CD14-positive monocyte (primary cell): ENCODE measurements around the gene FNIP2. TPM values are rescaled to one million over a fixed set of nuclear protein-coding genes. Genes with fewer than 3 reads are reported as not detected.
"Not testable (repeated sequence)": the region's sequence is repeated elsewhere in the genome, so short reads cannot be mapped to it uniquely, and the experiment has no call there.

ENCODE experiments used
- DNase-seq, 3 donors: peaks; one replicate each; pipeline ENCODE4 v3.0.0-alpha.2; 2011 to 2022
- H2AFZ ChIP-seq: 2 replicates; pipeline ENCODE4 v1.6.0; 2012; ENCODE audit warnings: mild to moderate bottlenecking, low read depth, low read length, inconsistent platforms; ENCODE audit not compliant: insufficient read depth, poor library complexity, severe bottlenecking
- H3K27ac ChIP-seq, 2 donors: 1 replicate in 1 of 2; 2 replicates in 1 of 2; pipeline ENCODE4 v1.5.1; 2012 to 2013; ENCODE audit warnings: low read length in 2 of 2, control low read depth in 1 of 2, inconsistent platforms in 1 of 2, low read depth in 1 of 2, mild to moderate bottlenecking in 1 of 2
- H3K27me3 ChIP-seq, 2 donors: one replicate each; pipeline versions ENCODE4 v1.6.0 to v1.6.1; 2011 to 2013; ENCODE audit warnings: low read length in 2 of 2; ENCODE audit not compliant: control insufficient read depth in 2 of 2, insufficient read depth in 2 of 2
- H3K36me3 ChIP-seq, 2 donors: replicated peaks in 1 of 2; 1 replicate in 1 of 2; 2 replicates in 1 of 2; pipeline versions ENCODE4 v1.5.1 to v1.6.1; 2012 to 2013; ENCODE audit warnings: low read length in 2 of 2, control low read depth in 1 of 2, inconsistent platforms in 1 of 2, mild to moderate bottlenecking in 1 of 2; ENCODE audit not compliant: insufficient read depth in 2 of 2, control insufficient read depth in 1 of 2
- H3K4me1 ChIP-seq, 2 donors: 1 replicate in 1 of 2; 2 replicates in 1 of 2; pipeline versions ENCODE4 v1.5.1 to v1.6.1; 2012 to 2013; ENCODE audit warnings: low read length in 2 of 2, control low read depth in 1 of 2, inconsistent platforms in 1 of 2, mild to moderate bottlenecking in 1 of 2, moderate library complexity in 1 of 2; ENCODE audit not compliant: insufficient read depth in 2 of 2, control insufficient read depth in 1 of 2
- H3K4me2 ChIP-seq: replicated peaks from 2 replicates; pipeline ENCODE3; 2012; ENCODE audit warnings: low read length, moderate library complexity, mild to moderate bottlenecking; ENCODE audit not compliant: poor library complexity, severe bottlenecking; ENCODE audit errors: extremely low read depth
- H3K4me3 ChIP-seq, 3 experiments: fragments of 200-600 bp in 1 of 3; sonication (generic) in 1 of 3; replicated peaks in 1 of 3; 1 replicate in 2 of 3; 2 replicates in 1 of 3; pipeline ENCODE4 v1.5.1; 2011 to 2013; ENCODE audit warnings: low read length in 3 of 3, mild to moderate bottlenecking in 3 of 3, control low read depth in 2 of 3, low read depth in 2 of 3, inconsistent platforms in 1 of 3, moderate library complexity in 1 of 3
- H3K79me2 ChIP-seq: 2 replicates; pipeline ENCODE4 v1.6.0; 2012; ENCODE audit warnings: mild to moderate bottlenecking, control low read depth, inconsistent platforms, low read length, moderate library complexity; ENCODE audit not compliant: insufficient read depth
- H3K9ac ChIP-seq: 2 replicates; pipeline ENCODE4 v1.6.0; 2017; ENCODE audit warnings: low read length, mild to moderate bottlenecking; ENCODE audit not compliant: insufficient read depth, poor library complexity, severe bottlenecking
- H3K9me3 ChIP-seq, 2 donors: replicated peaks in 1 of 2; 1 replicate in 1 of 2; 2 replicates in 1 of 2; pipeline versions ENCODE4 v1.5.1 to v1.6.1; 2012 to 2013; ENCODE audit warnings: low read length in 2 of 2, control low read depth in 1 of 2; ENCODE audit not compliant: control insufficient read depth in 1 of 2, insufficient read depth in 1 of 2
- H4K20me1 ChIP-seq: 2 replicates; pipeline ENCODE4 v1.6.0; 2012; ENCODE audit warnings: mild to moderate bottlenecking, low read length, control low read depth, moderate library complexity; ENCODE audit not compliant: insufficient read depth
- H3K27ac Mint-ChIP-seq, 7 donors: one replicate each; pipeline ENCODE4 v1.8.0; 2020; ENCODE audit warnings: mild to moderate bottlenecking in 7 of 7, mixed read lengths in 7 of 7, moderate library complexity in 6 of 7, inconsistent platforms in 2 of 7
- H3K27me3 Mint-ChIP-seq, 3 donors: one replicate each; pipeline ENCODE4 v1.8.0; 2021 to 2022; ENCODE audit warnings: low read depth in 3 of 3, mild to moderate bottlenecking in 3 of 3, mixed read lengths in 3 of 3, moderate library complexity in 3 of 3, inconsistent platforms in 1 of 3
- H3K36me3 Mint-ChIP-seq, 2 donors: one replicate each; pipeline ENCODE4 v1.8.0; 2020; ENCODE audit warnings: mixed read lengths in 2 of 2, inconsistent platforms in 1 of 2, mild to moderate bottlenecking in 1 of 2
- H3K4me1 Mint-ChIP-seq: one replicate; pipeline ENCODE4 v1.8.0; 2020; ENCODE audit warnings: mild to moderate bottlenecking, mixed read lengths
- H3K4me3 Mint-ChIP-seq, 2 donors: one replicate each; pipeline ENCODE4 v1.8.0; 2020; ENCODE audit warnings: mild to moderate bottlenecking in 2 of 2, mixed read lengths in 2 of 2, moderate library complexity in 1 of 2
- H3K9me3 Mint-ChIP-seq, 7 donors: one replicate each; pipeline ENCODE4 v1.8.0; 2020 to 2022; ENCODE audit warnings: mixed read lengths in 7 of 7, mild to moderate bottlenecking in 6 of 7, moderate library complexity in 6 of 7, inconsistent platforms in 2 of 7
- CTCF ChIP-seq: fragments of 200-600 bp; IDR thresholded peaks from one replicate; pipeline ENCODE4 v1.8.0; 2022; ENCODE audit warnings: antibody characterized with exemption, mild to moderate bottlenecking
- WGBS: methylation state at CpG from one replicate; pipeline ENCODE4 v1.1.5; 2013; ENCODE audit warnings: missing lambda C conversion rate; ENCODE audit not compliant: insufficient coverage; 5-methylcytosine and 5-hydroxymethylcytosine counted together
- intact Hi-C, 2 donors: fragments of 100-400 bp; cut with micrococcal nuclease; formaldehyde crosslinking; loops; one replicate each; pipeline versions ENCODE4 v1.15.0 to v1.15.1; 2023
- polyA plus RNA-seq, 3 donors: library from polyadenylated mRNA; depleted of rRNA in 1 of 3; unstranded in 2 of 3; stranded (reverse) in 1 of 3; fragments of 300-500 nt in 2 of 3; fragments of >200 nt in 1 of 3; fragmentation: Illumina TruSeq in 2 of 3; gene quantifications; 1 replicate in 2 of 3; 2 replicates in 1 of 3; pipeline ENCODE4 v1.2.3, GENCODE V29; 2012 to 2021

FNIP2 gene
- polyA plus RNA-seq, 3 donors = 3.5 to 7.7 (median 5.7) TPM

GRCh38 chr4:158927774-158928173 lies 158.9 kb downstream of the FNIP2 start:
- H3K36me3 Mint-ChIP-seq, H3K27ac Mint-ChIP-seq, H2AFZ ChIP-seq, H3K27me3 ChIP-seq, intact Hi-C loops, H3K79me2 ChIP-seq, H3K36me3 ChIP-seq, H3K4me3 ChIP-seq, H3K9ac ChIP-seq, H3K27me3 Mint-ChIP-seq, H3K4me2 ChIP-seq, H3K4me3 Mint-ChIP-seq, DNase-seq, H4K20me1 ChIP-seq, H3K27ac ChIP-seq: not testable (repeated sequence)
- peaks cover 3 to 17% of the 10 kb centered on the region in 2 donors for H3K9me3 ChIP-seq
- peaks cover 12% of the 10 kb centered on the region for H3K4me1 Mint-ChIP-seq
- WGBS = 98% methylated on average over 19 of the region's 19 CpGs
- H3K4me1 ChIP-seq = peaks cover 5 to 14% of the 10 kb centered on the region in 2 donors
- peaks cover 3 to 18% (median 5%) of the 10 kb centered on the region in 7 donors for H3K9me3 Mint-ChIP-seq

DNA sequence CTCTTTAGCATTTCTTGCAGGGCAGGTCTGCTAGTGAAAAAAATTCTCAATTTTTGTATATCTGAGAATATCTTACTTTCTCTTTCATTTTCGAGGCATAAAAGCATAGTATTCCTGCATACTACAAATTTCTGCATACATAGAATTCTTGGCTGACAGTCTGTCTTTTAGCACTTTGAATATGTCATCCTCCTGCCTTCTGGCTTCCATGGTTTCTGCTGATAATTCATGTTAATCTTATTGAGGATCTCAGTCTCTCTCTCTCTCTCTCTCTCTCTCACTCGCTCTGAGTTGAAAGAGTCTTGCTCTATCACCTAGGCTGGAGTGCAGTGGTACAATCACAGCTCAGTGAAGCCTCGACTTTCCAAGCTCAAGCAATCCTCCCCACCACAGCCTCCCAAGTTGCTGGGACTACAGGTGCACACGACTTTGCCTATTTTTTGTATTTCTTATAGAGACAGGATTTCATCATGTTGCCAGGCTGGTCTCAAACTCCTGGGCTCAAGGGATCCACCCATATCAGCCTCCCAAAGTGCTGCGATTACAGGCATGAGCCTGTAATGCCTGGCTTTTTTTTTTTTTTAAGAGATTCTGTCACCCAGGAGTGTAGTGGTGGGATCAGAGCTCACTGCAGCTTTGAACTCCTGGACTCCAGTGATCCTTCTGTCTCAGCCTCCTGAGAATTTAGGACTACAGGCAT lies 161.3 kb downstream of the FNIP2 start:
- no peak for DNase-seq
- H3K9me3 ChIP-seq = peaks cover 3 to 17% of the 10 kb centered on the region in 2 donors

More for the DNA sequence above, 161.3 kb downstream of the FNIP2 start:
- WGBS = no CpG with 5 or more reads among the region's 5 CpGs
- no peak for TF ChIP-seq CTCF
- H3K9ac ChIP-seq = peak overlapping the region; percentile 21
- no peaks in the 10 kb centered on the region for H3K79me2 ChIP-seq
- Mint-ChIP-seq H3K4me3 (peak overlapping the region; percentile 44 to 70), H3K9me3 (peaks cover 3 to 19% (median 5%) of the 10 kb centered on the region in 7 donors), H3K27ac (peak overlapping the region in 5 of 7 donors; percentile 16 to 59 (median 42)), H3K27me3 (no peaks in the 10 kb centered on the region), H3K4me1 (peaks cover 12% of the 10 kb centered on the region), H3K36me3 (no peaks in the 10 kb centered on the region)
- no peaks in the 10 kb centered on the region for H4K20me1 ChIP-seq
- peak overlapping the region; percentile 56 for H3K4me2 ChIP-seq
- H3K4me3 ChIP-seq = peak overlapping the region in 1 of 3 experiments; percentile 58
- no peak overlapping the region for H3K27ac ChIP-seq
- H3K4me1 ChIP-seq = peaks cover 10 to 28% of the 10 kb centered on the region in 2 donors
- intact Hi-C loops = no loop called here
- no peaks in the 10 kb centered on the region for H3K36me3 ChIP-seq
- no peaks in the 10 kb centered on the region for H3K27me3 ChIP-seq
- H2AFZ ChIP-seq = peak overlapping the region; percentile 59
